Measurements from ENCODE around the gene MAG.
A peak's percentile ranks its signal among the peaks of the same experiment; 100 is the strongest.

MAG gene

DNA sequence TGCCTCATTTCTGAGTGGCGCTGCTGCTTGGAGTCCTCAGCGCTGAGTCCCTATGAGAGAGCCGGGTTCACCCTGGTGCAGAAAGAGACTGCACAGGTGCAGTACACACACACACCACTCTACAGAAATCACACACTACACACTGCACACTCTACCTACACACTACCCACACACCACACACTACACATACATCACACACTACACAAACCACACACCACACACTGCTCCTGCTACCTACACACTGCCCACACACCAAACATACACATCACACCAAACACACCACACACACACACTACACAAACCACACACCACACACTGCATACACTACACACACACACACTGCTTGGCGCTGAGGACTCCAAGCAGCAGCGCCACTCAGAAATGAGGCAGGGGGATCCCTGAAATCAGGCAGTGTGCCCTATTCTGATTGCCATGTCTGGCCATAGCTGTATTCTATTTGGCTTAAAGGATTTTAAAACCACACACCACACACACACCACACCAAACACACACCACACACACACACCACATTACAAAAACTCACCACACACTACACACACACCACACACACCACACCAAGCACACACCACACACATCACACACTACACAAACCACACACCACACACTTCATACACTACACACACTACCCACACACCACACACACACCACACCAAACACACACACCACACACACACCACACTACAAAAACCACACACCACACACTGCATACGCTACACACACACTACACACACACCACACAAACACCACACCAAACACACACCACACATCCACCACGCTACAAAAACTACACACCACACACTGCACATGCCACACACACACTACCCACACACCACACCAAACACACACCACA is 4.9 kb downstream of the MAG start (continued):
- TF ChIP-seq, protein P1, sequence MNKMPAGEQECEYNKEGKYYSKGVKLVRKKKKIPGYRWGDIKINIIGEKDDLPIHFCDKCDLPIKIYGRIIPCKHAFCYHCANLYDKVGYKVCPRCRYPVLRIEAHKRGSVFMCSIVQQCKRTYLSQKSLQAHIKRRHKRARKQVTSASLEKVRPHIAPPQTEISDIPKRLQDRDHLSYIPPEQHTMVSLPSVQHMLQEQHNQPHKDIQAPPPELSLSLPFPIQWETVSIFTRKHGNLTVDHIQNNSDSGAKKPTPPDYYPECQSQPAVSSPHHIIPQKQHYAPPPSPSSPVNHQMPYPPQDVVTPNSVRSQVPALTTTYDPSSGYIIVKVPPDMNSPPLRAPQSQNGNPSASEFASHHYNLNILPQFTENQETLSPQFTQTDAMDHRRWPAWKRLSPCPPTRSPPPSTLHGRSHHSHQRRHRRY (tag by site-specific recombination; IDR thresholded peaks at IDR 0.05), result peak; percentile 15; the same call in 1 of the 2 replicates
- TF ChIP-seq ZNF600 (tag by site-specific recombination; IDR thresholded peaks at IDR 0.05), result peak; percentile 46; the same call in 1 of the 2 replicates
- peak; percentile 52 for TF ChIP-seq ZNF266 (tag by site-specific recombination; IDR thresholded peaks at IDR 0.05; ENCODE audit: low read depth)
- TF ChIP-seq, protein P2, sequence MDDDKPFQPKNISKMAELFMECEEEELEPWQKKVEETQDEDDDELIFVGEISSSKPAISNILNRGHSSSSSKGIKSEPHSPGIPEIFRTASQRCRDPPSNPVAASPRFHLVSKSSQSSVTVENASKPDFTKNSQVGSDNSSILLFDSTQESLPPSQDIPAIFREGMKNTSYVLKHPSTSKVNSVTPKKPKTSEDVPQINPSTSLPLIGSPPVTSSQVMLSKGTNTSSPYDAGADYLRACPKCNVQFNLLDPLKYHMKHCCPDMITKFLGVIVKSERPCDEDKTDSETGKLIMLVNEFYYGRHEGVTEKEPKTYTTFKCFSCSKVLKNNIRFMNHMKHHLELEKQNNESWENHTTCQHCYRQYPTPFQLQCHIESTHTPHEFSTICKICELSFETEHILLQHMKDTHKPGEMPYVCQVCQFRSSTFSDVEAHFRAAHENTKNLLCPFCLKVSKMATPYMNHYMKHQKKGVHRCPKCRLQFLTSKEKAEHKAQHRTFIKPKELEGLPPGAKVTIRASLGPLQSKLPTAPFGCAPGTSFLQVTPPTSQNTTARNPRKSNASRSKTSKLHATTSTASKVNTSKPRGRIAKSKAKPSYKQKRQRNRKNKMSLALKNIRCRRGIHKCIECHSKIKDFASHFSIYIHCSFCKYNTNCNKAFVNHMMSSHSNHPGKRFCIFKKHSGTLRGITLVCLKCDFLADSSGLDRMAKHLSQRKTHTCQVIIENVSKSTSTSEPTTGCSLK (tag by site-specific recombination; IDR thresholded peaks at IDR 0.05), result 0 out of 2 replicates have a peak, but pooled peaks have one; percentile 10
- 0 out of 2 replicates have a peak, but pooled peaks have one; percentile 51 for TF ChIP-seq KLF7 (tag by site-specific recombination; IDR thresholded peaks at IDR 0.05; ENCODE audit: borderline replicate concordance)
- TF ChIP-seq, protein P3, sequence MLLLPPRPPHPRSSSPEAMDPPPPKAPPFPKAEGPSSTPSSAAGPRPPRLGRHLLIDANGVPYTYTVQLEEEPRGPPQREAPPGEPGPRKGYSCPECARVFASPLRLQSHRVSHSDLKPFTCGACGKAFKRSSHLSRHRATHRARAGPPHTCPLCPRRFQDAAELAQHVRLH (tag by site-specific recombination; IDR thresholded peaks at IDR 0.05), result no peak
- TF ChIP-seq ZSCAN16 (tag by site-specific recombination; IDR thresholded peaks at IDR 0.05), result peak; percentile 41; the same call in 1 of the 2 replicates
- TF ChIP-seq TCF7L2 (IDR thresholded peaks at IDR 0.05; ENCODE audit: borderline replicate concordance, low read depth, low read length), result no peak
- TF ChIP-seq ZNF514 (tag by site-specific recombination; IDR thresholded peaks at IDR 0.05), result peak; percentile 58
- peak; percentile 35; the same call in 1 of the 2 replicates for TF ChIP-seq ZNF548 (tag by site-specific recombination; IDR thresholded peaks at IDR 0.05)
- no peak for TF ChIP-seq ZNF155 (tag by site-specific recombination; IDR thresholded peaks at IDR 0.05)
- TF ChIP-seq ZNF776 (tag by site-specific recombination; IDR thresholded peaks at IDR 0.05; ENCODE audit: borderline replicate concordance), result 0 out of 2 replicates have a peak, but pooled peaks have one; percentile 54
- TF ChIP-seq ZNF423 (tag by site-specific recombination; IDR thresholded peaks at IDR 0.05), result no peak
- no peak for TF ChIP-seq ZFP69B (tag by site-specific recombination; IDR thresholded peaks at IDR 0.05)
- TF ChIP-seq ZBTB48 (tag by site-specific recombination; IDR thresholded peaks at IDR 0.05), result no peak
- TF ChIP-seq, protein P4, sequence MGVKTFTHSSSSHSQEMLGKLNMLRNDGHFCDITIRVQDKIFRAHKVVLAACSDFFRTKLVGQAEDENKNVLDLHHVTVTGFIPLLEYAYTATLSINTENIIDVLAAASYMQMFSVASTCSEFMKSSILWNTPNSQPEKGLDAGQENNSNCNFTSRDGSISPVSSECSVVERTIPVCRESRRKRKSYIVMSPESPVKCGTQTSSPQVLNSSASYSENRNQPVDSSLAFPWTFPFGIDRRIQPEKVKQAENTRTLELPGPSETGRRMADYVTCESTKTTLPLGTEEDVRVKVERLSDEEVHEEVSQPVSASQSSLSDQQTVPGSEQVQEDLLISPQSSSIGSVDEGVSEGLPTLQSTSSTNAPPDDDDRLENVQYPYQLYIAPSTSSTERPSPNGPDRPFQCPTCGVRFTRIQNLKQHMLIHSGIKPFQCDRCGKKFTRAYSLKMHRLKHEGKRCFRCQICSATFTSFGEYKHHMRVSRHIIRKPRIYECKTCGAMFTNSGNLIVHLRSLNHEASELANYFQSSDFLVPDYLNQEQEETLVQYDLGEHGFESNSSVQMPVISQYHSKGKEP (tag by site-specific recombination; IDR thresholded peaks at IDR 0.05), result no peak
- TF ChIP-seq MEIS1 (CRISPR knock-in tag; IDR thresholded peaks at IDR 0.05; ENCODE audit: borderline replicate concordance), result no peak
- no peak for TF ChIP-seq TRIM28 (IDR thresholded peaks at IDR 0.05; ENCODE audit: borderline replicate concordance, low read length)
- peak; percentile 74 for TF ChIP-seq ZNF521 (tag by site-specific recombination; IDR thresholded peaks at IDR 0.05)
- TF ChIP-seq, protein P5, sequence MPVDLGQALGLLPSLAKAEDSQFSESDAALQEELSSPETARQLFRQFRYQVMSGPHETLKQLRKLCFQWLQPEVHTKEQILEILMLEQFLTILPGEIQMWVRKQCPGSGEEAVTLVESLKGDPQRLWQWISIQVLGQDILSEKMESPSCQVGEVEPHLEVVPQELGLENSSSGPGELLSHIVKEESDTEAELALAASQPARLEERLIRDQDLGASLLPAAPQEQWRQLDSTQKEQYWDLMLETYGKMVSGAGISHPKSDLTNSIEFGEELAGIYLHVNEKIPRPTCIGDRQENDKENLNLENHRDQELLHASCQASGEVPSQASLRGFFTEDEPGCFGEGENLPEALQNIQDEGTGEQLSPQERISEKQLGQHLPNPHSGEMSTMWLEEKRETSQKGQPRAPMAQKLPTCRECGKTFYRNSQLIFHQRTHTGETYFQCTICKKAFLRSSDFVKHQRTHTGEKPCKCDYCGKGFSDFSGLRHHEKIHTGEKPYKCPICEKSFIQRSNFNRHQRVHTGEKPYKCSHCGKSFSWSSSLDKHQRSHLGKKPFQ (tag by site-specific recombination; IDR thresholded peaks at IDR 0.05), result peak; percentile 57
- peak; percentile 36; the same call in 1 of the 2 replicates for TF ChIP-seq ZNF133 (tag by site-specific recombination; IDR thresholded peaks at IDR 0.05)
- TF ChIP-seq, protein P6, sequence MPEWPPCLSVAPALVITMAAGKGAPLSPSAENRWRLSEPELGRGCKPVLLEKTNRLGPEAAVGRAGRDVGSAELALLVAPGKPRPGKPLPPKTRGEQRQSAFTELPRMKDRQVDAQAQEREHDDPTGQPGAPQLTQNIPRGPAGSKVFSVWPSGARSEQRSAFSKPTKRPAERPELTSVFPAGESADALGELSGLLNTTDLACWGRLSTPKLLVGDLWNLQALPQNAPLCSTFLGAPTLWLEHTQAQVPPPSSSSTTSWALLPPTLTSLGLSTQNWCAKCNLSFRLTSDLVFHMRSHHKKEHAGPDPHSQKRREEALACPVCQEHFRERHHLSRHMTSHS (tag by site-specific recombination; IDR thresholded peaks at IDR 0.05), result peak; percentile 80
- TF ChIP-seq ZNF623 (tag by site-specific recombination; IDR thresholded peaks at IDR 0.05), result no peak
- TF ChIP-seq, protein P7, sequence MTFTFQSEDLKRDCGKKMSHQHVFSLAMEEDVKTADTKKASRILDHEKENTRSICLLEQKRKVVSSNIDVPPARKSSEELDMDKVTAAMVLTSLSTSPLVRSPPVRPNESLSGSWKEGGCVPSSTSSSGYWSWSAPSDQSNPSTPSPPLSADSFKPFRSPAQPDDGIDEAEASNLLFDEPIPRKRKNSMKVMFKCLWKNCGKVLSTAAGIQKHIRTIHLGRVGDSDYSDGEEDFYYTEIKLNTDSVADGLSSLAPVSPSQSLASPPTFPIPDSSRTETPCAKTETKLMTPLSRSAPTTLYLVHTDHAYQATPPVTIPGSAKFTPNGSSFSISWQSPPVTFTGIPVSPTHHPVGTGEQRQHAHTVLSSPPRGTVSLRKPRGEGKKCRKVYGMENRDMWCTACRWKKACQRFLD (tag by site-specific recombination; IDR thresholded peaks at IDR 0.05), result 0 out of 2 replicates have a peak, but pooled peaks have one; percentile 61
- TF ChIP-seq YY2 (tag by site-specific recombination; IDR thresholded peaks at IDR 0.05), result peak; percentile 47
- TF ChIP-seq ZNF302 (tag by site-specific recombination; IDR thresholded peaks at IDR 0.05; ENCODE audit: low read depth), result 0 out of 2 replicates have a peak, but pooled peaks have one; percentile 58
- TF ChIP-seq KLF10 (tag by site-specific recombination; IDR thresholded peaks at IDR 0.05), result no peak
- TF ChIP-seq ZFP41 (tag by site-specific recombination; IDR thresholded peaks at IDR 0.05; ENCODE audit: borderline replicate concordance), result no peak
- TF ChIP-seq, protein P8, sequence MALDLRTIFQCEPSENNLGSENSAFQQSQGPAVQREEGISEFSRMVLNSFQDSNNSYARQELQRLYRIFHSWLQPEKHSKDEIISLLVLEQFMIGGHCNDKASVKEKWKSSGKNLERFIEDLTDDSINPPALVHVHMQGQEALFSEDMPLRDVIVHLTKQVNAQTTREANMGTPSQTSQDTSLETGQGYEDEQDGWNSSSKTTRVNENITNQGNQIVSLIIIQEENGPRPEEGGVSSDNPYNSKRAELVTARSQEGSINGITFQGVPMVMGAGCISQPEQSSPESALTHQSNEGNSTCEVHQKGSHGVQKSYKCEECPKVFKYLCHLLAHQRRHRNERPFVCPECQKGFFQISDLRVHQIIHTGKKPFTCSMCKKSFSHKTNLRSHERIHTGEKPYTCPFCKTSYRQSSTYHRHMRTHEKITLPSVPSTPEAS (tag by site-specific recombination; IDR thresholded peaks at IDR 0.05), result peak; percentile 23; the same call in 1 of the 2 replicates
